IMR-90 (cell line): ENCODE results near the gene MAN2A1. TPM values are rescaled to one million over a fixed set of nuclear protein-coding genes. Genes with fewer than 3 reads are reported as not detected.

ENCODE experiments used
- ATAC-seq: fragments of 200-7000 bp; cut with Tn5 transposase; 2 replicates; pipeline ENCODE4 v1.9.1; 2020; ENCODE audit warnings: low read depth, mild to moderate bottlenecking, moderate library complexity
- BruUV-seq: library from RNA; stranded (reverse); fragments of 400-500 nt; replicated peaks from 2 replicates; lab custom pipeline; 2021; lab: Mats Ljungman, UMichigan
- CTCF ChIA-PET: fragments of 300-600 bp; formaldehyde crosslinking; extraction: SDS; loops from one replicate; lab custom pipeline; 2021; ENCODE audit warnings: antibody characterized with exemption; lab: Yijun Ruan, JAX
- POLR2A ChIA-PET: fragments of 300-600 bp; sonication (Branson Sonifier 250); formaldehyde crosslinking; loops from one replicate; lab custom pipeline; 2022; ENCODE audit warnings: antibody characterized with exemption; ENCODE audit not compliant: unreplicated experiment; lab: Charles Lee
- DNase-seq: peaks from one replicate; pipeline ENCODE4 v3.0.0; 2013
- H2AFZ ChIP-seq: replicated peaks from 2 replicates; pipeline ENCODE3; 2013; ENCODE audit warnings: low read length, mild to moderate bottlenecking; ENCODE audit not compliant: poor library complexity
- H2AK5ac ChIP-seq: 2 replicates; pipeline ENCODE4 v1.6.1; 2013; ENCODE audit warnings: low read depth, low read length, inconsistent platforms
- H2AK9ac ChIP-seq: replicated peaks from 2 replicates; pipeline ENCODE3; 2013; ENCODE audit warnings: mild to moderate bottlenecking, low read depth, low read length, moderate library complexity; ENCODE audit not compliant: poor library complexity
- H2BK120ac ChIP-seq: 2 replicates; pipeline ENCODE4 v1.6.1; 2013; ENCODE audit warnings: low read depth, low read length, inconsistent platforms
- H2BK15ac ChIP-seq: 3 replicates; pipeline ENCODE4 v1.6.1; 2013; ENCODE audit warnings: low read depth, low read length, inconsistent platforms
- H2BK20ac ChIP-seq: 2 replicates; pipeline ENCODE4 v1.6.1; 2013; ENCODE audit warnings: low read depth, mild to moderate bottlenecking, inconsistent platforms, low read length, moderate library complexity
- H2BK5ac ChIP-seq: 2 replicates; pipeline ENCODE4 v1.6.1; 2013; ENCODE audit warnings: mild to moderate bottlenecking, low read depth, low read length, inconsistent platforms; ENCODE audit not compliant: poor library complexity, severe bottlenecking
- H3K14ac ChIP-seq: replicated peaks from 2 replicates; pipeline ENCODE4 v1.6.1; 2013; ENCODE audit warnings: low read depth, low read length, inconsistent platforms
- H3K18ac ChIP-seq: 2 replicates; pipeline ENCODE4 v1.6.1; 2013; ENCODE audit warnings: low read depth, low read length, control low read depth
- H3K23ac ChIP-seq: 2 replicates; pipeline ENCODE4 v1.6.1; 2013; ENCODE audit warnings: low read depth, low read length, inconsistent platforms
- H3K27ac ChIP-seq: 2 replicates; pipeline ENCODE4 v1.5.1; 2013; ENCODE audit warnings: mild to moderate bottlenecking, control low read depth, low read length; ENCODE audit not compliant: insufficient read depth
- H3K27me3 ChIP-seq: 2 replicates; pipeline ENCODE4 v1.6.1; 2013; ENCODE audit warnings: low read length; ENCODE audit not compliant: control insufficient read depth, insufficient read depth
- H3K36me3 ChIP-seq: 2 replicates; pipeline ENCODE4 v1.6.1; 2013; ENCODE audit warnings: low read length, mixed read lengths; ENCODE audit not compliant: control insufficient read depth, insufficient read depth
- H3K4ac ChIP-seq: 2 replicates; pipeline ENCODE4 v1.6.1; 2013; ENCODE audit warnings: low read depth, low read length, inconsistent platforms
- H3K4me1 ChIP-seq: 2 replicates; pipeline ENCODE4 v1.6.1; 2013; ENCODE audit warnings: low read length, mixed read lengths; ENCODE audit not compliant: control insufficient read depth, insufficient read depth
- H3K4me2 ChIP-seq: 2 replicates; pipeline ENCODE4 v1.6.1; 2013; ENCODE audit warnings: low read depth, mild to moderate bottlenecking, control low read depth, low read length, moderate library complexity
- H3K4me3 ChIP-seq: 2 replicates; pipeline ENCODE4 v1.5.1; 2013; ENCODE audit warnings: low read depth, mild to moderate bottlenecking, control low read depth, low read length, moderate library complexity; ENCODE audit not compliant: insufficient read depth
- H3K56ac ChIP-seq: 2 replicates; pipeline ENCODE4 v1.6.1; 2013; ENCODE audit warnings: low read length, inconsistent platforms; ENCODE audit not compliant: insufficient read depth; ENCODE audit errors: extremely low read depth
- H3K79me1 ChIP-seq, 2 experiments: 2 replicates each; pipeline ENCODE4 v1.6.1; 2013; ENCODE audit warnings: low read length in 2 of 2, inconsistent platforms in 1 of 2, low read depth in 1 of 2
- H3K9ac ChIP-seq: 2 replicates; pipeline ENCODE4 v1.6.1; 2013; ENCODE audit warnings: low read depth, low read length, control low read depth
- H3K9me1 ChIP-seq: 2 replicates; pipeline ENCODE4 v1.6.1; 2013; ENCODE audit warnings: low read length, inconsistent platforms; ENCODE audit not compliant: insufficient read depth
- H3K9me3 ChIP-seq: 2 replicates; pipeline ENCODE4 v1.6.1; 2013; ENCODE audit warnings: low read length; ENCODE audit not compliant: control insufficient read depth, insufficient read depth
- H4K20me1 ChIP-seq: 2 replicates; pipeline ENCODE4 v1.6.1; 2013; ENCODE audit warnings: low read length, inconsistent platforms; ENCODE audit not compliant: insufficient read depth
- H4K5ac ChIP-seq: 2 replicates; pipeline ENCODE4 v1.6.1; 2013; ENCODE audit warnings: mild to moderate bottlenecking, low read depth, low read length, control low read depth
- H4K8ac ChIP-seq, 2 experiments: 2 replicates each; pipeline ENCODE4 v1.6.1; 2013; ENCODE audit warnings: low read depth in 2 of 2, low read length in 2 of 2, control low read depth in 1 of 2, inconsistent platforms in 1 of 2
- H4K91ac ChIP-seq: 2 replicates; pipeline ENCODE4 v1.6.1; 2013; ENCODE audit warnings: low read depth, low read length, inconsistent platforms; ENCODE audit not compliant: insufficient read depth
- BHLHE40 ChIP-seq: fragments of 150-350 bp; IDR thresholded peaks from 2 replicates; pipeline ENCODE4 v1.6.1; 2016; ENCODE audit warnings: mild to moderate bottlenecking, low read depth, low read length
- CEBPB ChIP-seq: IDR thresholded peaks from 2 replicates; pipeline ENCODE4 v1.6.1; 2012; ENCODE audit warnings: low read depth, low read length, improper control_type of control experiment
- CHD1 ChIP-seq: IDR thresholded peaks from 2 replicates; pipeline ENCODE4 v1.6.1; 2012; ENCODE audit warnings: low read depth, low read length, improper control_type of control experiment
- CTCF ChIP-seq: conservative IDR thresholded peaks from 2 replicates; pipeline ENCODE4 v1.5.1; 2012; ENCODE audit warnings: mild to moderate bottlenecking, low read depth, low read length, improper control_type of control experiment
- FOS ChIP-seq: fragments of 150-350 bp; IDR thresholded peaks from 2 replicates; pipeline ENCODE4 v1.6.1; 2016; ENCODE audit warnings: low read depth, low read length
- MAFK ChIP-seq: IDR thresholded peaks from 2 replicates; pipeline ENCODE4 v1.6.1; 2012; ENCODE audit warnings: low read depth, low read length, improper control_type of control experiment
- MAZ ChIP-seq: IDR thresholded peaks from 2 replicates; pipeline ENCODE4 v1.6.1; 2012; ENCODE audit warnings: low read depth, mild to moderate bottlenecking, low read length, improper control_type of control experiment, moderate library complexity, borderline replicate concordance
- MXI1 ChIP-seq: IDR thresholded peaks from 2 replicates; pipeline ENCODE4 v1.6.1; 2012; ENCODE audit warnings: low read depth, mild to moderate bottlenecking, low read length, moderate library complexity, borderline replicate concordance
- NFE2L2 ChIP-seq: fragments of 150-350 bp; IDR thresholded peaks from 2 replicates; pipeline ENCODE4 v1.6.1; 2016; ENCODE audit warnings: low read depth, mild to moderate bottlenecking, low read length
- POLR2A ChIP-seq: IDR thresholded peaks from 2 replicates; pipeline ENCODE4 v1.6.1; 2012; ENCODE audit warnings: mild to moderate bottlenecking, low read depth, low read length
- RAD21 ChIP-seq: IDR thresholded peaks from 2 replicates; pipeline ENCODE4 v1.6.1; 2012; ENCODE audit warnings: low read length, improper control_type of control experiment
- RCOR1 ChIP-seq: IDR thresholded peaks from 2 replicates; pipeline ENCODE4 v1.6.1; 2012; ENCODE audit warnings: mild to moderate bottlenecking, low read length, improper control_type of control experiment; ENCODE audit not compliant: insufficient replicate concordance
- RFX5 ChIP-seq: IDR thresholded peaks from 2 replicates; pipeline ENCODE4 v1.8.0; 2012; ENCODE audit warnings: low read depth, mild to moderate bottlenecking, low read length, moderate library complexity
- SMC3 ChIP-seq: fragments of 150-350 bp; IDR thresholded peaks from 2 replicates; pipeline ENCODE4 v1.6.1; 2016; ENCODE audit warnings: low read depth, mild to moderate bottlenecking, antibody characterized with exemption, low read length, moderate library complexity
- USF2 ChIP-seq: fragments of 150-350 bp; IDR thresholded peaks from 2 replicates; pipeline ENCODE4 v1.6.1; 2017; ENCODE audit warnings: mild to moderate bottlenecking, antibody characterized with exemption, low read length, low read depth
- WGBS, 2 experiments: methylation state at CpG; one replicate each; pipeline versions ENCODE4 v1.1.5 to v1.1.7; 2013; ENCODE audit warnings: missing lambda C conversion rate in 2 of 2; ENCODE audit not compliant: insufficient read length in 1 of 2; ENCODE audit errors: extremely low coverage in 2 of 2; 5-methylcytosine and 5-hydroxymethylcytosine counted together
- dilution Hi-C: fragments of 300-500 bp; cut with HindIII; formaldehyde crosslinking; loops from one replicate; pipeline ENCODE4 v1.14.3; 2018; ENCODE audit warnings: low sequenced_read_pairs; ENCODE audit not compliant: unreplicated experiment
- in situ Hi-C: fragments of 300-500 bp; cut with MboI; formaldehyde crosslinking; loops from 3 replicates; pipeline ENCODE4 v1.14.3; 2019; ENCODE audit warnings: low sequenced_read_pairs, inconsistent platforms, mixed read lengths
- intact Hi-C: fragments of 100-400 bp; cut with micrococcal nuclease; formaldehyde crosslinking; loops from 2 replicates; pipeline ENCODE4 v1.10.0; 2022
- polyA plus RNA-seq, 3 experiments: library from polyadenylated mRNA; depleted of rRNA; stranded (reverse); fragments of >200 nt; gene quantifications; 2 replicates each; pipeline ENCODE4 v1.2.3, GENCODE V29; 2012; ENCODE audit warnings: low replicate concordance in 1 of 3
- total RNA-seq: library from RNA; depleted of rRNA; stranded (reverse); fragments of >200 nt; gene quantifications from 2 replicates; pipeline ENCODE4 v1.2.3, GENCODE V29; 2012
- TF ChIP-seq, protein P1 (sequence below): fragments of 150-350 bp; IDR thresholded peaks from 2 replicates; pipeline ENCODE4 v1.6.1; 2016; ENCODE audit warnings: low read depth, mild to moderate bottlenecking, low read length, moderate library complexity, borderline replicate concordance

The MAN2A1 gene
- total and polyA plus RNA-seq, 2 of the 4 experiments (the other 2 are of a cell fraction) = 16.4 to 29.6 TPM

DNA sequence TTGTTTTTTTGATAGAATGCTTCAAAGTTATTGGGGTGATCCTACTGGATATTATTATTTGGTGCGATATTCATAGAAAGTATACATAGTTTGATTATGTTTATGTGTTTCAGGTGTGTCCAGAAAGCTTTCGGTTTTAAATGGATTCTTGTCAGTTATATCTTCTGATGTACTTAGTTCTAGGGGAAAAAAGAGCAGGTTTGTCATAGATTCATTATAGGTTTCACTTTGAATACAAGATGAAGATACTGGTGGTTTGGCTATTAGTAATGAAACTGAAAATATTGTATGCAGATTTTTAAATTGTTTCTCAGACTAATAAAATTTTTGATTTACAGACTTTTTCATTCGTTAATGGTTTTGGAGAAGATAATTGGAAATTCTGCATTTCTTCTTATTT lies 98.9 kb downstream of the MAN2A1 start:
- H3K9ac ChIP-seq = no peak overlapping the region
- H3K27ac ChIP-seq = no peak overlapping the region
- H2AFZ ChIP-seq = no peak overlapping the region
- no peaks in the 10 kb centered on the region for H3K27me3 ChIP-seq
- H2AK9ac ChIP-seq = no peak overlapping the region
- BruUV-seq = no TSS peak
- no peaks in the 10 kb centered on the region for H3K4me1 ChIP-seq
- no peak overlapping the region for H2BK5ac ChIP-seq
- dilution Hi-C loops (no loop called here), intact Hi-C loops (no loop called here), in situ Hi-C loops (no loop called here)
- no peak overlapping the region for H3K56ac ChIP-seq
- no peak overlapping the region for H4K91ac ChIP-seq
- H2BK120ac ChIP-seq = no peak overlapping the region
- H2BK15ac ChIP-seq = no peak overlapping the region
- H3K9me1 ChIP-seq = no peaks in the 10 kb centered on the region
- no peaks in the 10 kb centered on the region for H4K20me1 ChIP-seq
- no peak overlapping the region for H3K4ac ChIP-seq
- H4K5ac ChIP-seq = no peak overlapping the region
- no peak overlapping the region for H3K18ac ChIP-seq
- no peak for TF ChIP-seq POLR2A
- TF ChIP-seq RAD21 = no peak
- TF ChIP-seq CTCF = no peak
- no peak for TF ChIP-seq MAZ
- TF ChIP-seq CHD1 = no peak
- TF ChIP-seq SMC3 = no peak
- no peak for TF ChIP-seq RCOR1
- no peak for TF ChIP-seq FOS
- TF ChIP-seq BHLHE40 = no peak
- TF ChIP-seq USF2 = no peak
- TF ChIP-seq NFE2L2 = no peak
- TF ChIP-seq, protein P1, sequence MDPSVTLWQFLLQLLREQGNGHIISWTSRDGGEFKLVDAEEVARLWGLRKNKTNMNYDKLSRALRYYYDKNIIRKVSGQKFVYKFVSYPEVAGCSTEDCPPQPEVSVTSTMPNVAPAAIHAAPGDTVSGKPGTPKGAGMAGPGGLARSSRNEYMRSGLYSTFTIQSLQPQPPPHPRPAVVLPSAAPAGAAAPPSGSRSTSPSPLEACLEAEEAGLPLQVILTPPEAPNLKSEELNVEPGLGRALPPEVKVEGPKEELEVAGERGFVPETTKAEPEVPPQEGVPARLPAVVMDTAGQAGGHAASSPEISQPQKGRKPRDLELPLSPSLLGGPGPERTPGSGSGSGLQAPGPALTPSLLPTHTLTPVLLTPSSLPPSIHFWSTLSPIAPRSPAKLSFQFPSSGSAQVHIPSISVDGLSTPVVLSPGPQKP = no peak
- no peak for TF ChIP-seq MXI1
- TF ChIP-seq MAFK = no peak
- TF ChIP-seq RFX5 = no peak
- no peak for TF ChIP-seq CEBPB
- H3K4me3 ChIP-seq = no peak overlapping the region
- no peak overlapping the region for H2BK20ac ChIP-seq
- CTCF ChIA-PET = no interaction called here
- peaks cover 0 to 9% of the 10 kb centered on the region in 2 experiments; a peak in 1 of 4 replicates for H3K79me1 ChIP-seq
- DNase-seq (no peak), ATAC-seq (no peak)
- H3K14ac ChIP-seq = no peak overlapping the region
- H4K8ac ChIP-seq = no peak overlapping the region
- 80% methylated on average over 1 of the region's 3 CpGs; no CpG with 5 or more reads in 1 of the 2 experiments for WGBS, 2 experiments
- POLR2A ChIA-PET = no interaction called here
- no peak overlapping the region for H2AK5ac ChIP-seq
- peaks cover 3% of the 10 kb centered on the region for H3K36me3 ChIP-seq
- H3K9me3 ChIP-seq = no peaks in the 10 kb centered on the region; the same call in 1 of the 2 replicates
- no peak overlapping the region for H3K23ac ChIP-seq
- H3K4me2 ChIP-seq = no peak overlapping the region
